NCI-H524 (cell line): ENCODE data around the gene DND1.
"Not testable (repeated sequence)": the region's sequence is repeated elsewhere in the genome, so short reads cannot be mapped to it uniquely, and the experiment has no call there.

Source experiments
- DNase-seq, 2 experiments: peaks; one replicate each; lab custom pipeline; 2025; lab: John Stamatoyannopoulos, UW

Gene DND1

GRCh38 chr5:140631036-140631417 is 42.3 kb downstream of the DND1 start:
- DNase-seq, result no peak

- DNase-seq, result no peak
Measured at GRCh38 chr5:140630292-140631035, 42.9 kb downstream of the DND1 start.

DNA sequence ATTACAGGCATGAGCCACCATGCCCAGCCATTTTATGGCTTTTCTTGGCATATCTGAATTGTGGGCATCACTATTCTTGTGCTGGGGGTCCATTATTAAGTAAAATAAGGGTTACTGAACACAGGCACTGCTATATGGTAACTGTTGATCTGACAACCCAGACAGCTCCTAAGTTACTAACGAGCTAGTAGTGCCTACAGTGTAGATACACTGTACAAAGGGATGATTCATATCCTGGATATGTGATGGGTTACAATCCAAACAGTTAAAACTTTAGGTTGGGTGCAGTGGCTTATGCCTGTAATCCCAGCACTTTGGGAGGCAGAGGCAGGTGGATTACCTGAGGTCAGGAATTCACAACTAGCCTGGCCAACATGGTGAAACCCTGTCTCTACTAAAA is 44.7 kb downstream of the DND1 start:
- DNase-seq, result no peak

DNA sequence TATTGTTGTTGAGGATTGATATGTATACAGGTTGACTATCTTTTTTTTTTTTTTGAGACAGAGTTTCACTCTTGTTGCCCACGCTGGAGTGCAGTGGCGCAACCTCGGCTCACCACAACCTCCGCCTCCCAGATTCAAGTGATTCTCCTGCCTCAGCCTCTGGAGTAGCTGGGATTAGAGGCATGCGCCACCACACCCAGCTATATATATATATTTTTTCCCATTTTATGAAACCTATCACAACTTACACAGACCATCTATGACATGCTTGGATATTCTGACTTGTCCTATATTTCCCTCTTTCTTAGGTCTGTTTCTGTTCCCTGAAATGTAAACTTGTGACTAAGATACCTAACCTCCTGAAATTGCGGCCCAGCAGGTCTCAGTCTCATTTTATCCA is 45.4 kb downstream of the DND1 start:
- DNase-seq, result no peak

DNA sequence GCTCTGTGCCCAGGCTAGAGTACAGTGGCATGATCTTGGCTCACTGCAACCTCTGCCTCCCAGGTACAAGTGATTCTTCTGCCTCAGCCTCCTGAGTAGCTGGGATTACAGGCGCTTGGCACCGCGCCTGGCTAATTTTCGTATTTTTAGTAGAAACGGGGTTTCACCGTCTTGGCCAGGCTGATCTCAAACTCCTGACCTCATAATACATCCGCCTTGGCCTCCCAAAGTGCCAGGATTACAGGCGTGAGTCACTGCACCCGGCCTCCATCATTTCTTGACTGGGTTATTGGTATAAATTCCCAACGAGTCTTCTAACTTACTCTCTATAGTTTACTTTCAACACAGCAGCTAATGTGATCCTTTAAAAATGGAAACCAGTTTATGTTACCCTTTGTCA is 48.5 kb downstream of the DND1 start:
- DNase-seq, result not testable (repeated sequence)

DNA sequence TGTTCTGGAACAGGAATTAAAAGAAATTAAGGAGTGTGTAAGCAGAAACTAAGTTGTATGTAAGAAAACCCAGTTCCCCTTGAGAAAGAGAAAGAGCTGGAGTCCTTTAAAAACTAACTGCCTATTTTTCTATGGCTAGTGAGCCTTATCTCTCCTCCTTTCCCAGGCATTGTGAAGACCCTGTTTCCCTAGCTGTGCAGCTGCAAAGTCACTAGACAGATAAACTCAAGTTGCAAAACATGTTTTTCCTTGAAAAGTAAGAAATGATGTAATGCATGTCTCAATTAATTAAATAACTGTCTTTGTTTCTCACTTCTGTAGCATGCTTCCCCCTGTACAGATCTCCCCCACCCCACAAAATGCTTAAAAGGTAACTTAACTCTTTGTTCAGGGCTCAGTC is 50.3 kb downstream of the DND1 start:
- DNase-seq, result not testable (repeated sequence)

- no peak for DNase-seq
Measured at GRCh38 chr5:140622301-140622700, 51.1 kb downstream of the DND1 start.
